ENCODE data around the gene PASK. TPM values are rescaled to one million over a fixed set of nuclear protein-coding genes. Genes with fewer than 3 reads are reported as not detected.
A peak's percentile ranks its signal among the peaks of the same experiment; 100 is the strongest.
"Not testable (repeated sequence)": the region's sequence is repeated elsewhere in the genome, so short reads cannot be mapped to it uniquely, and the experiment has no call there.

The PASK gene
- total RNA-seq (8.5 and 11.9 TPM in 2 replicates), polyA plus RNA-seq (4.7 and 7.0 TPM in 2 replicates)

- H3K27ac ChIP-seq = peak within 1 kb of the TSS; percentile 7
- H3K4me3 ChIP-seq = peak within 1 kb of the TSS; percentile 90
- peaks cover 7% of the 10 kb centered on the region for H3K4me1 ChIP-seq (ENCODE audit: low read depth)
- peak; percentile 95 to 97 for DNase-seq (ENCODE audit: low read depth in 1 of 2, low spot score in 1 of 2)
- H3K9me3 ChIP-seq (ENCODE audit: low read depth) = no peaks in the 10 kb centered on the region
- no peak for TF ChIP-seq CTCF (IDR thresholded peaks at IDR 0.05; ENCODE audit: low read depth, low read length)
- H3K36me3 ChIP-seq = no peaks in the 10 kb centered on the region
- H3K27me3 ChIP-seq = peaks cover 5% of the 10 kb centered on the region
These were observed at the start of gene PASK for GRCh38 chr2:241148891-241149674. Gene PASK (minus strand): TSS chr2:241149472. CDS start chr2:241143032, 6,440 bp downstream.

GRCh38 chr2:241198381-241199279 is 49.4 kb upstream of the PASK start:
- no peak for DNase-seq (ENCODE audit: low read depth in 1 of 2, low spot score in 1 of 2)
- Histone ChIP-seq H3K27ac (no peak overlapping the region), H3K4me3 (no peak overlapping the region), H3K36me3 (no peaks in the 10 kb centered on the region), H3K9me3 (ENCODE audit: low read depth) (no peaks in the 10 kb centered on the region), H3K4me1 (ENCODE audit: low read depth) (no peaks in the 10 kb centered on the region), H3K27me3 (no peaks in the 10 kb centered on the region)
- no peak for TF ChIP-seq CTCF (IDR thresholded peaks at IDR 0.05; ENCODE audit: low read depth, low read length)

GRCh38 chr2:241197947-241198346 is 48.7 kb upstream of the PASK start:
- DNase-seq (ENCODE audit: low read depth in 1 of 2, low spot score in 1 of 2) = no peak
- H3K27me3 ChIP-seq = no peaks in the 10 kb centered on the region
- no peak overlapping the region for H3K4me3 ChIP-seq
- H3K36me3 ChIP-seq = no peaks in the 10 kb centered on the region
- no peak overlapping the region for H3K27ac ChIP-seq
- H3K4me1 ChIP-seq (ENCODE audit: low read depth) = no peaks in the 10 kb centered on the region
- no peak for TF ChIP-seq CTCF (IDR thresholded peaks at IDR 0.05; ENCODE audit: low read depth, low read length)
- no peaks in the 10 kb centered on the region for H3K9me3 ChIP-seq (ENCODE audit: low read depth)

GRCh38 chr2:241197246-241197645 is 48.0 kb upstream of the PASK start:
- not testable (repeated sequence) for H3K36me3 ChIP-seq; DNase-seq (ENCODE audit: low read depth in 1 of 2, low spot score in 1 of 2); H3K4me1 ChIP-seq (ENCODE audit: low read depth); H3K4me3 ChIP-seq; H3K27ac ChIP-seq; H3K9me3 ChIP-seq (ENCODE audit: low read depth); H3K27me3 ChIP-seq

GRCh38 chr2:241195506-241196130 is 46.3 kb upstream of the PASK start:
- no peaks in the 10 kb centered on the region for H3K36me3 ChIP-seq
- no peak for TF ChIP-seq CTCF (IDR thresholded peaks at IDR 0.05; ENCODE audit: low read depth, low read length)
- DNase-seq (ENCODE audit: low read depth in 1 of 2, low spot score in 1 of 2) = no peak
- H3K4me3 ChIP-seq = no peak overlapping the region
- H3K9me3 ChIP-seq (ENCODE audit: low read depth) = no peaks in the 10 kb centered on the region
- H3K27me3 ChIP-seq = no peaks in the 10 kb centered on the region
- no peaks in the 10 kb centered on the region for H3K4me1 ChIP-seq (ENCODE audit: low read depth)
- H3K27ac ChIP-seq = no peak overlapping the region

Data from cardiac muscle cell (in vitro differentiated cells and primary cell).